K562 (cell line): Measurements from ENCODE around the gene ZNF74. TPM values are rescaled to one million over a fixed set of nuclear protein-coding genes. Genes with fewer than 3 reads are reported as not detected.

Experiments used
- ATF1 ChIP-seq, 2 experiments: fragments of 450-650 bp in 1 of 2; IDR thresholded peaks; 2 replicates each; pipeline ENCODE4 v1.6.1; 2016; ENCODE audit warnings: missing compliant biosample characterization in 1 of 2, missing genetic modification characterization in 1 of 2
- BHLHE40 ChIP-seq: IDR thresholded peaks from 2 replicates; pipeline ENCODE4 v1.6.1; 2011; ENCODE audit warnings: low read length, improper control_type of control experiment
- CCNT2 ChIP-seq: IDR thresholded peaks from 2 replicates; pipeline ENCODE4 v1.6.1; 2011; ENCODE audit warnings: borderline replicate concordance, low read depth, mild to moderate bottlenecking, moderate library complexity, mixed read lengths, low read length; ENCODE audit not compliant: insufficient read length; ENCODE audit errors: extremely low read depth
- FOXA1 ChIP-seq: fragments of 450-650 bp; IDR thresholded peaks from 2 replicates; pipeline ENCODE4 v1.6.1; 2016; ENCODE audit warnings: mild to moderate bottlenecking, borderline replicate concordance
- GABPB2 ChIP-seq: fragments of 250-450 bp; sonication (Bioruptor Pico); conservative IDR thresholded peaks from 2 replicates; pipeline ENCODE4 v1.5.1; 2021; ENCODE audit warnings: mild to moderate bottlenecking
- NCOA4 ChIP-seq: fragments of 450-650 bp; IDR thresholded peaks from 2 replicates; pipeline ENCODE4 v1.6.1; 2018; ENCODE audit warnings: mild to moderate bottlenecking; ENCODE audit not compliant: partially characterized antibody
- PTBP1 ChIP-seq: fragments of 200-400 bp; formaldehyde crosslinking; IDR thresholded peaks from 2 replicates; pipeline ENCODE4 v1.6.1; 2017; ENCODE audit warnings: low read depth, low read length
- SRSF7 ChIP-seq: fragments of 200-400 bp; formaldehyde crosslinking; optimal IDR thresholded peaks from 2 replicates; pipeline ENCODE3; 2017; ENCODE audit warnings: mild to moderate bottlenecking, low read depth, low read length
- XRCC5 ChIP-seq: fragments of 200-400 bp; formaldehyde crosslinking; IDR thresholded peaks from 2 replicates; pipeline ENCODE4 v1.6.1; 2017; ENCODE audit warnings: low read depth, mild to moderate bottlenecking, low read length
- ZFPM2 ChIP-seq: fragments of 250-450 bp; sonication (Bioruptor Pico); IDR thresholded peaks from 2 replicates; pipeline ENCODE4 v1.5.1; 2022; ENCODE audit warnings: mild to moderate bottlenecking
- ZNF24 ChIP-seq: fragments of 450-650 bp; IDR thresholded peaks from 2 replicates; pipeline ENCODE4 v1.6.1; 2016
- ZNF347 ChIP-seq: fragments of 450-650 bp; formaldehyde crosslinking; IDR thresholded peaks from 2 replicates; pipeline ENCODE4 v1.4.0; 2020; ENCODE audit warnings: low read depth, mild to moderate bottlenecking, moderate library complexity
- polyA plus RNA-seq, 8 experiments: library from polyadenylated mRNA; depleted of rRNA in 4 of 8; stranded (reverse) in 5 of 8; unstranded in 3 of 8; fragments of >200 nt; fragmentation: Nextera tagmentation in 2 of 8; fragmentation: Illumina TruSeq in 1 of 8; extraction: Ambion mirVana in 2 of 8; extraction: Trizol in 1 of 8; gene quantifications; 2 replicates each; pipeline versions ENCODE4 v1.2.1 to v1.2.3, GENCODE V29; 2011 to 2014; ENCODE audit warnings: inconsistent platforms in 1 of 8, missing spikeins in 1 of 8
- total RNA-seq, 7 experiments: library from RNA; depleted of rRNA in 6 of 7; stranded (reverse); fragments of >200 nt in 6 of 7; fragmentation: Illumina TruSeq in 2 of 7; extraction: Trizol in 2 of 7; gene quantifications; 2 replicates each; pipeline versions ENCODE4 v1.2.1 to v1.2.3, GENCODE V29; 2011 to 2021; ENCODE audit warnings: low replicate concordance in 1 of 7
- TF ChIP-seq, protein P1 (sequence below): fragments of 450-650 bp; formaldehyde crosslinking; IDR thresholded peaks from 2 replicates; pipeline ENCODE4 v1.4.0; 2022; ENCODE audit warnings: mild to moderate bottlenecking, moderate library complexity
- TF ChIP-seq, protein P2 (sequence below), 2 experiments: fragments of 450-650 bp in 1 of 2; sonication (generic) in 1 of 2; formaldehyde crosslinking in 1 of 2; IDR thresholded peaks; 2 replicates each; pipeline versions ENCODE4 v1.7.1 to v1.9.0; 2016 to 2022; ENCODE audit warnings: inconsistent platforms in 1 of 2, mild to moderate bottlenecking in 1 of 2, missing genetic modification reagents in 1 of 2
- TF ChIP-seq, protein P3 (sequence below): fragments of 450-650 bp; IDR thresholded peaks from one replicate; pipeline ENCODE4 v1.6.1; 2018; ENCODE audit warnings: mild to moderate bottlenecking, moderate library complexity; ENCODE audit not compliant: partially characterized antibody

ZNF74 gene
- total and polyA plus RNA-seq, 9 of the 15 experiments (the other 6 are each of a cell fraction or from before 2014, with no cell fraction given), result 2.4 to 53.5 (median 31.5) TPM

DNA sequence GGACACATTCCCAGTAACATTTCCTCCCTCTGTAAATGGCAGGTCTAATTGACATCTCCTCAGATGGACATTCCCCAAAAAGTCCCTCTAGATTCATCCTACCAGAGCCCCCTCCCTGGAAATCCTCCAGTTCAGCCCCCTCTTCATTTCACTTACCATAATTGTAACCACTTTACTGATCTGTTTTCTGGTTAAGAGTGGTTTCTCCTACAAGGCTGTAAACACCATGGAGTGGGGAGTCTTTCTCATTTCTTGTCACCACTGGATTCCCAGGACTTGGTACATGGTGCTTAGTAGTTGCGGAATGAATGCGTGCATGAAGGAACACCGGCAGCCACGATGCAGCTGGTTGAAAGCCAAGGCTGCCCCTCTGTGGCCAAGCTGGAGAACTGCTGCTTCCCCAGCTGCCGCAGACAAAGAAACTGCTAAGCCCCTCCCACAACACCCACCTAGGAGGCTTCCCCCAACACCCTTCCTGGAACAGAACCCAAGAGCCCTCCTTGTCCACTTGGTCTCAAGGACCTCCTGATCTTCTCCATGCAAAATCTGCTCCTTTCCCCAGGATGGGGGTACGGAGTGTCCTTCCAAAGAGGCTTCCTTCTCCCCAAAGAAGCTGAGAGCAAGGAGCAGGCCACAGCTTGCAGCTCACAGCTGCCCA, 62.2 kb downstream of the ZNF74 start (continued):
- TF ChIP-seq ZFPM2 (CRISPR knock-in tag) (no peak), GABPB2 (CRISPR knock-in tag) (no peak), ATF1 (CRISPR knock-in tag; IDR thresholded peaks at IDR 0.05) (no peak), ATF1 (tag; IDR thresholded peaks at IDR 0.05) (peak; percentile 68), BHLHE40 (peak; percentile 86), SRSF7 (no peak), PTBP1 (peak; percentile 81; the same call in 1 of the 2 replicates), NCOA4 (no peak), ZNF24 (peak; percentile 99), FOXA1 (no peak), ZNF347 (CRISPR knock-in tag) (no peak), XRCC5 (peak; percentile 97), CCNT2 (no peak)
- TF ChIP-seq, protein P1, sequence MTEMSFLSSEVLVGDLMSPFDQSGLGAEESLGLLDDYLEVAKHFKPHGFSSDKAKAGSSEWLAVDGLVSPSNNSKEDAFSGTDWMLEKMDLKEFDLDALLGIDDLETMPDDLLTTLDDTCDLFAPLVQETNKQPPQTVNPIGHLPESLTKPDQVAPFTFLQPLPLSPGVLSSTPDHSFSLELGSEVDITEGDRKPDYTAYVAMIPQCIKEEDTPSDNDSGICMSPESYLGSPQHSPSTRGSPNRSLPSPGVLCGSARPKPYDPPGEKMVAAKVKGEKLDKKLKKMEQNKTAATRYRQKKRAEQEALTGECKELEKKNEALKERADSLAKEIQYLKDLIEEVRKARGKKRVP (CRISPR knock-in tag), result no peak
- TF ChIP-seq, protein P2, sequence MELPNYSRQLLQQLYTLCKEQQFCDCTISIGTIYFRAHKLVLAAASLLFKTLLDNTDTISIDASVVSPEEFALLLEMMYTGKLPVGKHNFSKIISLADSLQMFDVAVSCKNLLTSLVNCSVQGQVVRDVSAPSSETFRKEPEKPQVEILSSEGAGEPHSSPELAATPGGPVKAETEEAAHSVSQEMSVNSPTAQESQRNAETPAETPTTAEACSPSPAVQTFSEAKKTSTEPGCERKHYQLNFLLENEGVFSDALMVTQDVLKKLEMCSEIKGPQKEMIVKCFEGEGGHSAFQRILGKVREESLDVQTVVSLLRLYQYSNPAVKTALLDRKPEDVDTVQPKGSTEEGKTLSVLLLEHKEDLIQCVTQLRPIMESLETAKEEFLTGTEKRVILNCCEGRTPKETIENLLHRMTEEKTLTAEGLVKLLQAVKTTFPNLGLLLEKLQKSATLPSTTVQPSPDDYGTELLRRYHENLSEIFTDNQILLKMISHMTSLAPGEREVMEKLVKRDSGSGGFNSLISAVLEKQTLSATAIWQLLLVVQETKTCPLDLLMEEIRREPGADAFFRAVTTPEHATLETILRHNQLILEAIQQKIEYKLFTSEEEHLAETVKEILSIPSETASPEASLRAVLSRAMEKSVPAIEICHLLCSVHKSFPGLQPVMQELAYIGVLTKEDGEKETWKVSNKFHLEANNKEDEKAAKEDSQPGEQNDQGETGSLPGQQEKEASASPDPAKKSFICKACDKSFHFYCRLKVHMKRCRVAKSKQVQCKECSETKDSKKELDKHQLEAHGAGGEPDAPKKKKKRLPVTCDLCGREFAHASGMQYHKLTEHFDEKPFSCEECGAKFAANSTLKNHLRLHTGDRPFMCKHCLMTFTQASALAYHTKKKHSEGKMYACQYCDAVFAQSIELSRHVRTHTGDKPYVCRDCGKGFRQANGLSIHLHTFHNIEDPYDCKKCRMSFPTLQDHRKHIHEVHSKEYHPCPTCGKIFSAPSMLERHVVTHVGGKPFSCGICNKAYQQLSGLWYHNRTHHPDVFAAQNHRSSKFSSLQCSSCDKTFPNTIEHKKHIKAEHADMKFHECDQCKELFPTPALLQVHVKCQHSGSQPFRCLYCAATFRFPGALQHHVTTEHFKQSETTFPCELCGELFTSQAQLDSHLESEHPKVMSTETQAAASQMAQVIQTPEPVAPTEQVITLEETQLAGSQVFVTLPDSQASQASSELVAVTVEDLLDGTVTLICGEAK (IDR thresholded peaks at IDR 0.05), result no peak
- TF ChIP-seq, protein P2 (CRISPR knock-in tag; IDR thresholded peaks at IDR 0.05), result no peak
- TF ChIP-seq, protein P3, sequence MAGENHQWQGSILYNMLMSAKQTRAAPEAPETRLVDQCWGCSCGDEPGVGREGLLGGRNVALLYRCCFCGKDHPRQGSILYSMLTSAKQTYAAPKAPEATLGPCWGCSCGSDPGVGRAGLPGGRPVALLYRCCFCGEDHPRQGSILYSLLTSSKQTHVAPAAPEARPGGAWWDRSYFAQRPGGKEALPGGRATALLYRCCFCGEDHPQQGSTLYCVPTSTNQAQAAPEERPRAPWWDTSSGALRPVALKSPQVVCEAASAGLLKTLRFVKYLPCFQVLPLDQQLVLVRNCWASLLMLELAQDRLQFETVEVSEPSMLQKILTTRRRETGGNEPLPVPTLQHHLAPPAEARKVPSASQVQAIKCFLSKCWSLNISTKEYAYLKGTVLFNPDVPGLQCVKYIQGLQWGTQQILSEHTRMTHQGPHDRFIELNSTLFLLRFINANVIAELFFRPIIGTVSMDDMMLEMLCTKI, result no peak
